Testis (tissue), 3 donors: ENCODE data around the gene PCNT. TPM values are rescaled to one million over a fixed set of nuclear protein-coding genes. Genes with fewer than 3 reads are reported as not detected.

Experiments
- DNase-seq: peaks from one replicate; pipeline ENCODE4 v3.0.0-alpha.2; 2019
- H3K27ac ChIP-seq, 2 donors: fragments of 200-600 bp; sonication (generic); one replicate each; pipeline ENCODE4 v1.5.1; 2019
- H3K27me3 ChIP-seq: fragments of 200-600 bp; sonication (generic); one replicate; pipeline ENCODE4 v1.5.1; 2019
- H3K36me3 ChIP-seq: fragments of 200-600 bp; sonication (generic); one replicate; pipeline ENCODE4 v1.5.1; 2017; ENCODE audit warnings: low read depth; ENCODE audit errors: missing control alignments
- H3K4me1 ChIP-seq: fragments of 200-600 bp; sonication (generic); one replicate; pipeline ENCODE4 v1.5.1; 2019
- H3K4me3 ChIP-seq, 2 donors: fragments of 200-600 bp; sonication (generic); one replicate each; pipeline ENCODE4 v1.5.1; 2017 to 2019
- H3K9me3 ChIP-seq: fragments of 200-600 bp; sonication (generic); one replicate; pipeline ENCODE4 v1.5.1; 2017
- POLR2A ChIP-seq: fragments of 450-650 bp; IDR thresholded peaks from one replicate; pipeline ENCODE4 v1.6.1; 2017; ENCODE audit warnings: antibody characterized with exemption, mild to moderate bottlenecking, moderate library complexity
- WGBS, 2 donors: methylation state at CpG; one replicate each; pipeline ENCODE4 v1.1.5; 2018; 5-methylcytosine and 5-hydroxymethylcytosine counted together
- intact Hi-C: fragments of 100-400 bp; cut with DNase I; formaldehyde crosslinking; loops from one replicate; pipeline ENCODE4 v1.15.1; 2023; ENCODE audit warnings: low total_unique reads
- polyA plus RNA-seq: library from polyadenylated mRNA; stranded (reverse); fragments of 350-450 nt; fragmentation: Illumina TruSeq; extraction: RNeasy Lipid Tissue Mini Kit (QIAGEN cat#74804); gene quantifications from one replicate; pipeline ENCODE4 v1.2.3, GENCODE V29; 2014; ENCODE audit warnings: low read depth, low replicate concordance; ENCODE audit not compliant: insufficient read depth
- total RNA-seq, 2 donors: library from RNA; depleted of rRNA; stranded (reverse); fragments of >200 nt; gene quantifications; one replicate each; pipeline ENCODE4 v1.2.3, GENCODE V29; 2016
- TF ChIP-seq, protein P1 (sequence below), 3 experiments: fragments of 450-650 bp in 2 of 3; fragments of 200-600 bp in 1 of 3; sonication (generic) in 1 of 3; IDR thresholded peaks; one replicate each; pipeline ENCODE4 v1.5.1; 2016 to 2019; ENCODE audit warnings: antibody characterized with exemption in 3 of 3, mild to moderate bottlenecking in 2 of 3, moderate library complexity in 1 of 3

Gene PCNT
- total and polyA plus RNA-seq, 3 donors from 2014 or later = 44.7 to 169 (median 116) TPM

DNA sequence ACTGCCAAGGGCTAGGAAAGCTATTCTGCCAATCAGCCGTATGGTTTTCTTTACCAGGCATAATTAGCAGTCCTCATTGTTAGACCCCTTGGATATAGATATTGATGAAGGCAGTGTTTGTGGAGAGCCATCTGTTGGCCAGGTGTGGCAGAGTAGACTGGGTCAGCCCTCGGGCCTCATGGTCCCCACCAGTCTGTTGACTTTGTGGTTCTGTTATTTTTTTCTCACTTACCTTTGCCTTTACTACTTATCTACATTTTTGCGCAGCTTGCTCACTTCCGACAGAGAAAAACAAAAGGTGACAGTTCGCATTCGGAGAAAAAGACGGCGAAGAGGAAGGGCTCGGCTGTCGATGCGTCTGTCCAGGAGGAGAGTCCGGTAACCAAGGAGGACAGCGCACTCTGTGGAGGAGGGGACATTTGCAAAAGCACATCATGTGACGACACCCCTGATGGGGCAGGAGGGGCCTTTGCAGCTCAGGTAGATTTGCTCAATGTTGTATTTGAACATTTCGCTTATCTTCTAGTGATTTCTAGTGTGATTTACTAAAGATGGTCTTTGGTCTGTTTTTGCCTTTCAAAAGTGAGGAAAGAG, 2.3 kb downstream of the PCNT start:
- no peaks in the 10 kb centered on the region for H3K9me3 ChIP-seq
- no peaks in the 10 kb centered on the region for H3K36me3 ChIP-seq
- intact Hi-C loops = no loop called here
- H3K27ac ChIP-seq = no peak overlapping the region
- no peak for DNase-seq
- H3K4me3 ChIP-seq = no peak overlapping the region
- no peaks in the 10 kb centered on the region for H3K4me1 ChIP-seq
- TF ChIP-seq, protein P1, sequence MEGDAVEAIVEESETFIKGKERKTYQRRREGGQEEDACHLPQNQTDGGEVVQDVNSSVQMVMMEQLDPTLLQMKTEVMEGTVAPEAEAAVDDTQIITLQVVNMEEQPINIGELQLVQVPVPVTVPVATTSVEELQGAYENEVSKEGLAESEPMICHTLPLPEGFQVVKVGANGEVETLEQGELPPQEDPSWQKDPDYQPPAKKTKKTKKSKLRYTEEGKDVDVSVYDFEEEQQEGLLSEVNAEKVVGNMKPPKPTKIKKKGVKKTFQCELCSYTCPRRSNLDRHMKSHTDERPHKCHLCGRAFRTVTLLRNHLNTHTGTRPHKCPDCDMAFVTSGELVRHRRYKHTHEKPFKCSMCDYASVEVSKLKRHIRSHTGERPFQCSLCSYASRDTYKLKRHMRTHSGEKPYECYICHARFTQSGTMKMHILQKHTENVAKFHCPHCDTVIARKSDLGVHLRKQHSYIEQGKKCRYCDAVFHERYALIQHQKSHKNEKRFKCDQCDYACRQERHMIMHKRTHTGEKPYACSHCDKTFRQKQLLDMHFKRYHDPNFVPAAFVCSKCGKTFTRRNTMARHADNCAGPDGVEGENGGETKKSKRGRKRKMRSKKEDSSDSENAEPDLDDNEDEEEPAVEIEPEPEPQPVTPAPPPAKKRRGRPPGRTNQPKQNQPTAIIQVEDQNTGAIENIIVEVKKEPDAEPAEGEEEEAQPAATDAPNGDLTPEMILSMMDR (IDR thresholded peaks at IDR 0.05) = no peak
- TF ChIP-seq POLR2A = no peak
- 60 to 72% methylated on average over 15 of the region's 15 CpGs for WGBS, 2 donors
- no peaks in the 10 kb centered on the region for H3K27me3 ChIP-seq

DNA sequence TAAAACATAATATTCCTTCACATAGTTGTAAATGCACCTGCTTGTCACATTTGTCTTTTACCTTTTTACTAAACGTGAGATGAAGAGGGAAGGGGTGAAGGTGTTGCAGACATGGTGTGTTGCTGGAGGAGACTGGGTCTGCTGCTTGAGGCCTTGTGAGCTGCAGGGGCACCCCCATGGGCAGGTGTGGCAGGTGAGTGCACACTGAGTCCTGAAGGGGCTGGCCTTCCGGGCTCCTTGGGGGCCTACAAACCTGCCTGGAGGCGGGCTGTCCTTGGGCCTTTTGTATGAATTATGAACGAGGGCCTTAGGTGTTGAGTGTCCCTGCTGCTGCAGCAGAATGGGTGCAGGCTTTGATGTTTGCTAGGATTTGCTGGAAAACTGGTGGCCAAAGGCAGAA, 3.8 kb downstream of the PCNT start:
- no peaks in the 10 kb centered on the region for H3K27me3 ChIP-seq
- 72 to 96% methylated on average over 4 of the region's 4 CpGs for WGBS, 2 donors

DNA sequence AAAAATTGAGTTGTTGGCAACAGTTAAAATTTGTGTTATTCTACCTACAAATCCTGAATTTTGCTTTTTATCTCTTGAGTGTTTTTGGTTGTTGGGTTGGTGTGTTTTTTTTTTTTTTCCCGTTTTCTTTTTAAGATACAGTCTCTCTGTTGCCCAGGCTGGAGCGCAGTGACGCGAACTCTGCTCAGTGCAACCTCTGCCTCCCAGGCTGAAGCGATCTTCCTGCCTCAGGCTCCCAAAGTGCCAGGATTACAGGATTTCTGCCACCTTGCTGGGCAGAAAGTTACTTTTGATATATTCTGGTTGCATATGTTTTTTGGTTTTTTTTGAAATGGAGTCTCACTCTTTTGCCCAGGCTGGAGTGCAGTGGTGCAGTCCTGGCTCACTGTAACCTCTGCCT, 4.2 kb downstream of the PCNT start:
- H3K27ac ChIP-seq = no peak overlapping the region
- no peaks in the 10 kb centered on the region for H3K4me1 ChIP-seq
- intact Hi-C loops = no loop called here
- no peaks in the 10 kb centered on the region for H3K36me3 ChIP-seq
- TF ChIP-seq, protein P1 (IDR thresholded peaks at IDR 0.05) = no peak
- TF ChIP-seq POLR2A = no peak
- WGBS, 2 donors = 74 to 77% methylated on average over 5 of the region's 5 CpGs
- no peaks in the 10 kb centered on the region for H3K9me3 ChIP-seq
- H3K4me3 ChIP-seq = no peak overlapping the region
- no peaks in the 10 kb centered on the region for H3K27me3 ChIP-seq
- no peak for DNase-seq

More for the DNA sequence above, 3.8 kb downstream of the PCNT start:
- no peak for TF ChIP-seq POLR2A
- TF ChIP-seq, protein P1 (IDR thresholded peaks at IDR 0.05) = no peak
- Histone ChIP-seq H3K4me1 (no peaks in the 10 kb centered on the region), H3K9me3 (no peaks in the 10 kb centered on the region), H3K27ac (no peak overlapping the region), H3K4me3 (no peak overlapping the region), H3K36me3 (no peaks in the 10 kb centered on the region)
- intact Hi-C loops = no loop called here
- DNase-seq = no peak

DNA sequence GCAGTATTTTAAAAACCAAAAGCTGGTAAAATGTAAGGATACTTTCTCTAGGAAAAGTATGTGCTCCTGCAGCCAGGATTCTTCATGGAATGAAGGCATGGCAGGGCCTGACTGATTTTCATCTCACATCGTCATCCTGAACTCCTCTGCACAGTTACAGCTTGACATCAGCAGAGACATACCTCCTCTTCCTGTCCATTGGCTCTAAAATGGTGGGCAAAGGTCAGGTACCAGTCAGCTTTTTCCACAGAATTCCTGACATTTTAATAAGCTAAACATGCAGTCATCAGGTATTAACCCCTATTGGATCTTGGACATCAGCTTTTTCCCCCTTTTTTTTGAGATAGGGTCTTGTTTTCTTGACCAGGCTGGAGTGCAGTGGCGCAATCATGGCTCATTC, 5.8 kb downstream of the PCNT start:
- H3K4me3 ChIP-seq = no peak overlapping the region
- no peaks in the 10 kb centered on the region for H3K9me3 ChIP-seq
- H3K27me3 ChIP-seq = no peaks in the 10 kb centered on the region
- intact Hi-C loops = no loop called here
- 90 to 97% methylated on average over 2 of the region's 2 CpGs for WGBS, 2 donors
- TF ChIP-seq, protein P1 (IDR thresholded peaks at IDR 0.05) = no peak
- no peak for TF ChIP-seq POLR2A
- H3K36me3 ChIP-seq = no peaks in the 10 kb centered on the region
- H3K27ac ChIP-seq = no peak overlapping the region
- no peaks in the 10 kb centered on the region for H3K4me1 ChIP-seq
- no peak for DNase-seq
